Liver (tissue), 3 donors: ENCODE data around the gene PCDH8.

Source experiments
- CTCF ChIP-seq: fragments of 150-350 bp; IDR thresholded peaks from 2 replicates; pipeline ENCODE4 v1.5.1; 2017; ENCODE audit warnings: improper control_type of control experiment, low read depth, low read length; ENCODE audit not compliant: missing input control
- EGR1 ChIP-seq, 2 donors: IDR thresholded peaks; 2 replicates each; pipeline ENCODE4 v1.6.1; 2016 to 2018; ENCODE audit warnings: antibody characterized with exemption in 2 of 2, low read depth in 2 of 2
- GABPA ChIP-seq, 2 donors: IDR thresholded peaks in 1 of 2; conservative IDR thresholded peaks in 1 of 2; 2 replicates each; pipeline ENCODE4 v1.6.1; 2016; ENCODE audit warnings: antibody characterized with exemption in 2 of 2, mild to moderate bottlenecking in 1 of 2, moderate library complexity in 1 of 2
- HNF4A ChIP-seq, 2 donors: conservative IDR thresholded peaks; 2 replicates each; pipeline ENCODE4 v1.6.1; 2016; ENCODE audit warnings: antibody characterized with exemption in 2 of 2, mild to moderate bottlenecking in 2 of 2
- MAX ChIP-seq: IDR thresholded peaks from 2 replicates; pipeline ENCODE4 v1.6.1; 2016; ENCODE audit warnings: antibody characterized with exemption
- NR2F2 ChIP-seq: IDR thresholded peaks from 2 replicates; pipeline ENCODE4 v1.6.1; 2016; ENCODE audit warnings: antibody characterized with exemption
- RAD21 ChIP-seq, 2 donors: IDR thresholded peaks; 2 replicates each; pipeline ENCODE4 v1.6.1; 2016; ENCODE audit warnings: antibody characterized with exemption in 2 of 2, mild to moderate bottlenecking in 2 of 2
- RXRA ChIP-seq, 2 donors: IDR thresholded peaks; 2 replicates each; pipeline ENCODE4 v1.6.1; 2017 to 2018; ENCODE audit warnings: antibody characterized with exemption in 2 of 2, mild to moderate bottlenecking in 1 of 2
- SP1 ChIP-seq: IDR thresholded peaks from 2 replicates; pipeline ENCODE4 v1.6.1; 2018; ENCODE audit warnings: antibody characterized with exemption, mild to moderate bottlenecking
- TAF1 ChIP-seq: conservative IDR thresholded peaks from 2 replicates; pipeline ENCODE4 v1.6.1; 2016; ENCODE audit warnings: antibody characterized with exemption, mild to moderate bottlenecking
- YY1 ChIP-seq: IDR thresholded peaks from 2 replicates; pipeline ENCODE4 v1.6.1; 2016; ENCODE audit warnings: antibody characterized with exemption, mild to moderate bottlenecking
- TF ChIP-seq, protein P1 (sequence below): IDR thresholded peaks from 2 replicates; pipeline ENCODE4 v1.6.1; 2016; ENCODE audit warnings: antibody characterized with exemption, mild to moderate bottlenecking
- TF ChIP-seq, protein P2 (sequence below): IDR thresholded peaks from 2 replicates; pipeline ENCODE4 v1.6.1; 2016; ENCODE audit warnings: antibody characterized with exemption
- donor health status: healthy.
- donor health status: healthy.

GRCh38 chr13:52812941-52813340 is 35.5 kb downstream of the PCDH8 start:
- TF ChIP-seq GABPA (IDR thresholded peaks at IDR 0.05 in 1 of 2, conservative IDR thresholded peaks at IDR 0.05 in 1 of 2) (no peak), MAX (no peak), CTCF (no peak), SP1 (no peak), RAD21 (IDR thresholded peaks at IDR 0.05) (no peak), RXRA (IDR thresholded peaks at IDR 0.05) (no peak), EGR1 (IDR thresholded peaks at IDR 0.05; ENCODE audit: low read depth in 2 of 2) (no peak), YY1 (no peak), HNF4A (conservative IDR thresholded peaks at IDR 0.05) (no peak), TAF1 (no peak), NR2F2 (no peak)
- TF ChIP-seq, protein P1, sequence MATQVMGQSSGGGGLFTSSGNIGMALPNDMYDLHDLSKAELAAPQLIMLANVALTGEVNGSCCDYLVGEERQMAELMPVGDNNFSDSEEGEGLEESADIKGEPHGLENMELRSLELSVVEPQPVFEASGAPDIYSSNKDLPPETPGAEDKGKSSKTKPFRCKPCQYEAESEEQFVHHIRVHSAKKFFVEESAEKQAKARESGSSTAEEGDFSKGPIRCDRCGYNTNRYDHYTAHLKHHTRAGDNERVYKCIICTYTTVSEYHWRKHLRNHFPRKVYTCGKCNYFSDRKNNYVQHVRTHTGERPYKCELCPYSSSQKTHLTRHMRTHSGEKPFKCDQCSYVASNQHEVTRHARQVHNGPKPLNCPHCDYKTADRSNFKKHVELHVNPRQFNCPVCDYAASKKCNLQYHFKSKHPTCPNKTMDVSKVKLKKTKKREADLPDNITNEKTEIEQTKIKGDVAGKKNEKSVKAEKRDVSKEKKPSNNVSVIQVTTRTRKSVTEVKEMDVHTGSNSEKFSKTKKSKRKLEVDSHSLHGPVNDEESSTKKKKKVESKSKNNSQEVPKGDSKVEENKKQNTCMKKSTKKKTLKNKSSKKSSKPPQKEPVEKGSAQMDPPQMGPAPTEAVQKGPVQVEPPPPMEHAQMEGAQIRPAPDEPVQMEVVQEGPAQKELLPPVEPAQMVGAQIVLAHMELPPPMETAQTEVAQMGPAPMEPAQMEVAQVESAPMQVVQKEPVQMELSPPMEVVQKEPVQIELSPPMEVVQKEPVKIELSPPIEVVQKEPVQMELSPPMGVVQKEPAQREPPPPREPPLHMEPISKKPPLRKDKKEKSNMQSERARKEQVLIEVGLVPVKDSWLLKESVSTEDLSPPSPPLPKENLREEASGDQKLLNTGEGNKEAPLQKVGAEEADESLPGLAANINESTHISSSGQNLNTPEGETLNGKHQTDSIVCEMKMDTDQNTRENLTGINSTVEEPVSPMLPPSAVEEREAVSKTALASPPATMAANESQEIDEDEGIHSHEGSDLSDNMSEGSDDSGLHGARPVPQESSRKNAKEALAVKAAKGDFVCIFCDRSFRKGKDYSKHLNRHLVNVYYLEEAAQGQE: no peak
- TF ChIP-seq, protein P2, sequence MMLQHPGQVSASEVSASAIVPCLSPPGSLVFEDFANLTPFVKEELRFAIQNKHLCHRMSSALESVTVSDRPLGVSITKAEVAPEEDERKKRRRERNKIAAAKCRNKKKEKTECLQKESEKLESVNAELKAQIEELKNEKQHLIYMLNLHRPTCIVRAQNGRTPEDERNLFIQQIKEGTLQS: no peak
